ENCODE measurements around the gene PCDHB6.
"Not testable (repeated sequence)": the region's sequence is repeated elsewhere in the genome, so short reads cannot be mapped to it uniquely, and the experiment has no call there.

GRCh38 chr5:141194332-141194731 is 44.5 kb downstream of the PCDHB6 start:
- not testable (repeated sequence) for TF ChIP-seq POLR2AphosphoS5 (IDR thresholded peaks at IDR 0.05; ENCODE audit: insufficient read depth in 1 of 2, low read depth in 1 of 2); CTCF (IDR thresholded peaks at IDR 0.05); POLR2A (IDR thresholded peaks at IDR 0.05)
